Panc1 (cell line): ENCODE results near the gene ITGB5. TPM values are rescaled to one million over a fixed set of nuclear protein-coding genes. Genes with fewer than 3 reads are reported as not detected.

ENCODE experiments used
- ATAC-seq: fragments of 200-7000 bp; cut with Tn5 transposase; 2 replicates; pipeline ENCODE4 v1.9.1; 2020; ENCODE audit warnings: mild to moderate bottlenecking, moderate library complexity
- BruUV-seq: library from RNA; stranded (reverse); fragments of 400-500 nt; replicated peaks from 2 replicates; lab custom pipeline; 2021; lab: Mats Ljungman, UMichigan
- CTCF ChIA-PET: fragments of 300-600 bp; sonication (Branson Sonifier 250); formaldehyde crosslinking; loops from one replicate; lab custom pipeline; 2022; ENCODE audit warnings: antibody characterized with exemption; lab: Charles Lee
- POLR2A ChIA-PET: fragments of 300-600 bp; sonication (Branson Sonifier 250); formaldehyde crosslinking; loops from one replicate; lab custom pipeline; 2022; ENCODE audit warnings: antibody characterized with exemption; lab: Charles Lee
- DNase-seq: peaks from one replicate; pipeline ENCODE4 v3.0.0-alpha.2; 2010; ENCODE audit warnings: low read depth, low spot score
- H3K27ac ChIP-seq: 2 replicates; pipeline ENCODE4 v1.5.1; 2011; ENCODE audit warnings: mild to moderate bottlenecking, low read length, inconsistent platforms
- H3K27me3 ChIP-seq: fragments of 200-500 bp; sonication (Bioruptor generic); 2 replicates; pipeline ENCODE4 v1.6.0; 2014; ENCODE audit warnings: low read length, inconsistent platforms; ENCODE audit not compliant: control insufficient read depth, insufficient read depth
- H3K36me3 ChIP-seq: fragments of 200-500 bp; sonication (Bioruptor generic); 2 replicates; pipeline ENCODE4 v1.5.1; 2014; ENCODE audit warnings: inconsistent platforms, mild to moderate bottlenecking, low read length, moderate library complexity; ENCODE audit not compliant: control insufficient read depth, insufficient read depth
- H3K4me1 ChIP-seq: 2 replicates; pipeline ENCODE4 v1.5.1; 2011; ENCODE audit warnings: inconsistent platforms, mild to moderate bottlenecking, low read length, moderate library complexity; ENCODE audit not compliant: control insufficient read depth, insufficient read depth
- H3K4me3 ChIP-seq, 2 experiments: 2 replicates each; pipeline ENCODE4 v1.5.1; 2011 to 2012; ENCODE audit warnings: low read depth in 2 of 2, low read length in 2 of 2, mild to moderate bottlenecking in 2 of 2, inconsistent platforms in 1 of 2, moderate library complexity in 1 of 2
- H3K9me3 ChIP-seq: fragments of 200-500 bp; sonication (Bioruptor generic); 2 replicates; pipeline ENCODE4 v1.5.1; 2014; ENCODE audit warnings: low read depth, mild to moderate bottlenecking, inconsistent platforms, low read length, moderate library complexity; ENCODE audit not compliant: control insufficient read depth, insufficient read depth
- CTCF ChIP-seq: fragments of 450-650 bp; IDR thresholded peaks from 2 replicates; pipeline ENCODE4 v1.5.1; 2017; ENCODE audit warnings: mild to moderate bottlenecking
- POLR2AphosphoS5 ChIP-seq: IDR thresholded peaks from 2 replicates; pipeline ENCODE4 v1.6.1; 2012; ENCODE audit warnings: mild to moderate bottlenecking, low read depth, low read length, moderate library complexity
- REST ChIP-seq, 2 experiments: IDR thresholded peaks; 2 replicates each; pipeline ENCODE4 v1.6.1; 2011 to 2012; ENCODE audit warnings: low read depth in 2 of 2, control low read depth in 1 of 2, low read length in 1 of 2, mild to moderate bottlenecking in 1 of 2, moderate library complexity in 1 of 2; ENCODE audit not compliant: insufficient read depth in 1 of 2
- SIN3A ChIP-seq: IDR thresholded peaks from 2 replicates; pipeline ENCODE4 v1.6.1; 2012; ENCODE audit warnings: low read depth, mild to moderate bottlenecking, low read length, moderate library complexity, borderline replicate concordance; ENCODE audit not compliant: insufficient read depth
- TCF7L2 ChIP-seq: IDR thresholded peaks from 2 replicates; pipeline ENCODE4 v1.6.1; 2011; ENCODE audit warnings: mild to moderate bottlenecking, low read depth, low read length, inconsistent platforms
- in situ Hi-C: cut with HindIII; loops from 2 replicates; pipeline ENCODE4 v1.10.0; 2016; ENCODE audit warnings: low sequenced_read_pairs, low pct_unique_long_range_greater_than_20kb
- intact Hi-C: fragments of 100-400 bp; cut with micrococcal nuclease; formaldehyde crosslinking; loops from one replicate; pipeline ENCODE4 v1.10.0; 2022; ENCODE audit not compliant: unreplicated experiment
- total RNA-seq: library from RNA; stranded (reverse); gene quantifications from one replicate; pipeline ENCODE4 v1.2.1, GENCODE V29; 2021; ENCODE audit not compliant: unreplicated experiment

ITGB5 gene
- total RNA-seq, 1 experiment from 2014 or later = 446 TPM

DNA sequence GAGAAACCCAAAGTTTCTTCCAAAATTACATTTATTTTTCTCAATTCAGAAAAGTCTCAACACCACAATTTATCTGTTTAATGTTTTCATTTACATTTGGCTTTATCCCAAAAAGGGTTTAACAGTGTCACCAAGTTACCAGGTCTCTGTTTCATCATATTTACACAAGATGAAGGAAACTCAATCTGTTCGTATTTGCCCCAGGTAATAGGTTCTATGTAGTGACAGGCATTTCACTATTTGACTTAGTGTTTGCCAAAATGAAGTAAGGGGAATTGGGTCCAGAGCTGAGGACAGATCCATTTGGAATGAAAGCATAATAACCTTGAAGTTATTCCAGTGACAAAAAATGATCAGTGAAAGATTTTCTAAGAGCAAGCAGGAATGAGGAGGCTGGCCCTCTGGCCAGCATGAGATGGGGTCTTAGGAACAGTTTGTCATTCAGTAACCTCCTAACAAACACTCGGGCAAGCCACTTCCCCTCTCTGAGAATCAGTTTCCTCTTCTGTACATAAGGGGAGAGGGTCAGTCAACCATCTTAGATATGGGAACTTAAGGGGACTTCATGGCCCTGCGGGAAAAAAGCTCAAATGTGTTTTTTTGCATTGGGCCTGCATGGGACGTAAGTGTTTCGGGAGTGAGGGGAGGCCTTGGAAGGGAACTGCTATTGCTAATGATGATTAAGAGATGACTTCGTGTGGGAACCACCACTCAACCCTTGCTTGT lies 125.1 kb downstream of the ITGB5 start:
- no peak for TF ChIP-seq REST (IDR thresholded peaks at IDR 0.05; ENCODE audit: insufficient read depth in 1 of 2, low read depth in 2 of 2, low read length in 1 of 2)
- no peak for TF ChIP-seq SIN3A
- no peak for TF ChIP-seq TCF7L2
- no peak for TF ChIP-seq CTCF
- no peak for TF ChIP-seq POLR2AphosphoS5
- H3K27ac ChIP-seq = peak overlapping the region; percentile 46; the same call in 1 of the 2 replicates
- no peak for ATAC-seq
- in situ Hi-C loops = no loop called here
- ChIA-PET POLR2A (no interaction called here), CTCF (interaction anchor here (0.8 to 2.7 kb wide), 3 partner anchors 81 to 142 kb away, joined by 3 to 20 read pairs (median 6); no protein-coding TSS in a partner anchor)
- H3K36me3 ChIP-seq = no peaks in the 10 kb centered on the region; the same call in 1 of the 2 replicates
- intact Hi-C loops = loop anchor here (1.0 to 2.0 kb wide), 2 partner anchors 139 to 225 kb away; no protein-coding TSS in a partner anchor
- DNase-seq = no peak
- no peaks in the 10 kb centered on the region for H3K9me3 ChIP-seq
- no peaks in the 10 kb centered on the region for H3K27me3 ChIP-seq
- peaks cover 7% of the 10 kb centered on the region for H3K4me1 ChIP-seq
- no peak overlapping the region for H3K4me3 ChIP-seq
- no TSS peak for BruUV-seq

DNA sequence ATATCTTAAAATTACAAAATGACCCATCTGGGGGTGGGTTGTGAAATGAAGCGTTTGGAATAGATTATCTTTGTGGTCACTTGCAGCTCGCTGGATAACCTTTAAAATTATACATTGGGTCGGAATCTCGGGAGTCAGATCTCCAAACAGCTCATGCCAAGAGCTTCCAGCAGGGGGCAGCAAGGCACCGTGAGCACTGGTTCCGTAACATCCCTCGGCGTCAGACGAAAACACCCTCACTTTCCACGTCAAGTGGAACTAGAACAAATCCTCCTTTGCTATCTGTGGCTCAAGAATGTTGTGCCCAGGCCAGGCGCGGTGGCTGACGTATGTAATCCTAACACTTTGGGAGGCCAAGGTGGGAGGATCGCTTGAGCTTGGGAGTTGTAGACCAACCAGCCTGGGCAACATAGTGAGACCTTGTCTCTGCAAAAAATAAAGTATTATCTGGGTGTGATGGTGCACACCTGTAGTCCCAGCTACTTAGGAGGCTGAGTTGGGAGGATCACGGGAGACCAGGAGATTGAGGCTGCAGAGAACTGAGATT lies 125.8 kb downstream of the ITGB5 start:
- no TSS peak for BruUV-seq
- Histone ChIP-seq H3K27ac (no peak overlapping the region; the same call in 1 of the 2 replicates), H3K27me3 (no peaks in the 10 kb centered on the region), H3K36me3 (no peaks in the 10 kb centered on the region; the same call in 1 of the 2 replicates), H3K4me3 (0 out of 4 replicates have a peak overlapping the region, but pooled peaks of 1 of the 2 experiments have one; percentile 12), H3K9me3 (no peaks in the 10 kb centered on the region), H3K4me1 (peaks cover 7% of the 10 kb centered on the region)
- ChIA-PET POLR2A (no interaction called here), CTCF (interaction anchor here (0.7 to 2.7 kb wide), 9 partner anchors 9 to 682 kb away, joined by 3 to 20 read pairs (median 4); no protein-coding TSS in a partner anchor)
- TF ChIP-seq TCF7L2 (no peak), REST (IDR thresholded peaks at IDR 0.05; ENCODE audit: insufficient read depth in 1 of 2, low read depth in 2 of 2, low read length in 1 of 2) (no peak), POLR2AphosphoS5 (peak; percentile 31; the same call in 1 of the 2 replicates), SIN3A (no peak), CTCF (peak; percentile 99)
- intact Hi-C loops = loop anchor here (1.0 to 2.0 kb wide), 2 partner anchors 140 to 225 kb away; no protein-coding TSS in a partner anchor
- in situ Hi-C loops = no loop called here
- DNase-seq (peak; percentile 70), ATAC-seq (peak; percentile 77)
